MM.1S (cell line): ENCODE measurements around the gene CCT2.

Source experiments
- CTCF ChIP-seq: fragments of 300-600 bp; sonication (generic); IDR thresholded peaks from 2 replicates; pipeline ENCODE4 v1.5.1; 2016; ENCODE audit warnings: antibody characterized with exemption, low read length, mixed read lengths
- EZH2 ChIP-seq: fragments of 300-600 bp; sonication (generic); optimal IDR thresholded peaks from 2 replicates; pipeline ENCODE3; 2017; ENCODE audit warnings: low read depth, mild to moderate bottlenecking, antibody characterized with exemption, low read length, mixed read lengths
- EZH2phosphoT487 ChIP-seq: fragments of 300-600 bp; sonication (generic); IDR thresholded peaks from 2 replicates; pipeline ENCODE4 v1.6.1; 2018; ENCODE audit warnings: antibody characterized with exemption, low read length

GRCh38 chr12:69550569-69551350 lies 34.5 kb upstream of the CCT2 start:
- TF ChIP-seq CTCF = no peak
- TF ChIP-seq EZH2 = no peak
- no peak for TF ChIP-seq EZH2phosphoT487
